A673 (cell line): Measurements from ENCODE around the gene TLE1. TPM values are rescaled to one million over a fixed set of nuclear protein-coding genes. Genes with fewer than 3 reads are reported as not detected.

Experiments
- BruUV-seq: library from RNA; stranded (reverse); fragments of 400-500 nt; replicated peaks from 2 replicates; lab custom pipeline; 2021; lab: Mats Ljungman, UMichigan
- CTCF ChIA-PET: fragments of 300-600 bp; sonication (Branson Sonifier 250); formaldehyde crosslinking; loops from one replicate; lab custom pipeline; 2022; ENCODE audit warnings: antibody characterized with exemption; lab: Charles Lee
- POLR2A ChIA-PET: fragments of 300-600 bp; sonication (Branson Sonifier 250); formaldehyde crosslinking; loops from one replicate; lab custom pipeline; 2022; ENCODE audit warnings: antibody characterized with exemption; ENCODE audit not compliant: low non-redundant PET; lab: Charles Lee
- DNase-seq: peaks from one replicate; pipeline ENCODE4 v3.0.0-alpha.2; 2015; ENCODE audit warnings: low spot score
- H3K27ac ChIP-seq: fragments of 200-600 bp; sonication (generic); 2 replicates; pipeline ENCODE4 v1.5.1; 2016; ENCODE audit warnings: mixed run types, low read depth, mild to moderate bottlenecking, mixed read lengths, antibody characterized with exemption, low read length; ENCODE audit not compliant: poor library complexity, severe bottlenecking
- H3K27me3 ChIP-seq: fragments of 200-600 bp; sonication (generic); replicated peaks from 2 replicates; pipeline ENCODE4 v1.6.1; 2017; ENCODE audit warnings: mixed run types, low read depth, mild to moderate bottlenecking, mixed read lengths, antibody characterized with exemption, low read length; ENCODE audit not compliant: insufficient read depth, poor library complexity
- H3K36me3 ChIP-seq: fragments of 200-600 bp; sonication (generic); 2 replicates; pipeline ENCODE4 v1.6.1; 2016; ENCODE audit warnings: mixed run types, mild to moderate bottlenecking, mixed read lengths, antibody characterized with exemption, low read length; ENCODE audit not compliant: insufficient read depth, poor library complexity, severe bottlenecking
- H3K4me1 ChIP-seq: fragments of 200-600 bp; sonication (generic); 2 replicates; pipeline ENCODE4 v1.6.1; 2017; ENCODE audit warnings: mixed run types, mild to moderate bottlenecking, mixed read lengths, antibody characterized with exemption, low read length; ENCODE audit not compliant: insufficient read depth, poor library complexity, severe bottlenecking
- H3K4me3 ChIP-seq: fragments of 200-600 bp; sonication (generic); 2 replicates; pipeline ENCODE4 v1.5.1; 2016; ENCODE audit warnings: low read depth, mixed run types, mild to moderate bottlenecking, mixed read lengths, low read length; ENCODE audit not compliant: poor library complexity, severe bottlenecking
- H3K9me3 ChIP-seq: fragments of 200-600 bp; sonication (generic); 2 replicates; pipeline ENCODE4 v1.6.1; 2016; ENCODE audit warnings: mixed run types, low read depth, mild to moderate bottlenecking, mixed read lengths, antibody characterized with exemption, low read length; ENCODE audit not compliant: poor library complexity, severe bottlenecking
- CTCF ChIP-seq: fragments of 300-800, 200-600 bp; sonication (generic); conservative IDR thresholded peaks from 2 replicates; pipeline ENCODE4 v1.5.1; 2017; ENCODE audit warnings: low read depth, mild to moderate bottlenecking, antibody characterized with exemption, low read length, moderate library complexity, mixed read lengths
- EZH2 ChIP-seq: fragments of 200-600 bp; sonication (generic); IDR thresholded peaks from 2 replicates; pipeline ENCODE4 v1.6.1; 2017; ENCODE audit warnings: borderline replicate concordance, low read depth, mild to moderate bottlenecking, mixed read lengths, antibody characterized with exemption, low read length; ENCODE audit not compliant: poor library complexity, severe bottlenecking
- intact Hi-C: fragments of 100-400 bp; cut with micrococcal nuclease; formaldehyde crosslinking; loops from one replicate; pipeline ENCODE4 v1.10.0; 2022; ENCODE audit not compliant: unreplicated experiment
- total RNA-seq: library from RNA; stranded (reverse); gene quantifications from 2 replicates; pipeline ENCODE4 v1.2.3, GENCODE V29; 2021

Gene TLE1
- total RNA-seq, 1 experiment from 2014 or later = 2.2 TPM

GRCh38 chr9:81720450-81721086 is 31.2 kb upstream of the TLE1 start:
- POLR2A ChIA-PET = no interaction called here
- H3K4me3 ChIP-seq = no peak overlapping the region
- no peaks in the 10 kb centered on the region for H3K4me1 ChIP-seq
- H3K27me3 ChIP-seq = no peaks in the 10 kb centered on the region
- no TSS peak for BruUV-seq
- no peaks in the 10 kb centered on the region for H3K36me3 ChIP-seq
- intact Hi-C loops = no loop called here
- CTCF ChIA-PET = no interaction called here
- no peak for DNase-seq
- TF ChIP-seq EZH2 (no peak), CTCF (no peak)
- no peak overlapping the region for H3K27ac ChIP-seq
- no peaks in the 10 kb centered on the region for H3K9me3 ChIP-seq

- POLR2A ChIA-PET = no interaction called here
Observed at GRCh38 chr9:81719972-81720371, 30.6 kb upstream of the TLE1 start.

GRCh38 chr9:81718244-81718643 is 28.9 kb upstream of the TLE1 start:
- ChIA-PET POLR2A (no interaction called here), CTCF (no interaction called here)
- H3K9me3 ChIP-seq = no peaks in the 10 kb centered on the region
- no peak overlapping the region for H3K27ac ChIP-seq
- no peaks in the 10 kb centered on the region for H3K27me3 ChIP-seq
- intact Hi-C loops = no loop called here
- TF ChIP-seq CTCF = no peak
- TF ChIP-seq EZH2 = no peak
- no peak overlapping the region for H3K4me3 ChIP-seq
- no peak for DNase-seq
- no TSS peak for BruUV-seq
- no peaks in the 10 kb centered on the region for H3K4me1 ChIP-seq
- no peaks in the 10 kb centered on the region for H3K36me3 ChIP-seq

More at GRCh38 chr9:81719972-81720371, 30.6 kb upstream of the TLE1 start:
- Histone ChIP-seq H3K9me3 (no peaks in the 10 kb centered on the region), H3K27me3 (no peaks in the 10 kb centered on the region), H3K36me3 (no peaks in the 10 kb centered on the region), H3K4me3 (no peak overlapping the region), H3K4me1 (no peaks in the 10 kb centered on the region), H3K27ac (no peak overlapping the region)
- CTCF ChIA-PET = no interaction called here
- DNase-seq = no peak
- TF ChIP-seq EZH2 (no peak), CTCF (no peak)
- no TSS peak for BruUV-seq
- intact Hi-C loops = no loop called here
